Measurements from ENCODE around the gene FRMPD4.

- TF ChIP-seq POLR2A (IDR thresholded peaks at IDR 0.05; ENCODE audit: low read length) (no peak), GATA1 (IDR thresholded peaks at IDR 0.05; ENCODE audit: low read depth, low read length) (no peak)
Measured at GRCh38 chrX:12301288-12301687, 163.0 kb downstream of the FRMPD4 start.
